Right kidney (tissue), 1 donor: ENCODE results near the gene HECW1.

Experiments
- DNase-seq: peaks from one replicate; pipeline ENCODE4 v3.0.0-alpha.2; 2016

Gene HECW1

GRCh38 chr7:43377196-43377960 is 264.9 kb downstream of the HECW1 start:
- DNase-seq: no peak

- DNase-seq: no peak
Observed at GRCh38 chr7:43379210-43379609, 266.8 kb downstream of the HECW1 start.

- no peak for DNase-seq
Observed at GRCh38 chr7:43384616-43385308, 272.3 kb downstream of the HECW1 start.

- no peak for DNase-seq
Observed at GRCh38 chr7:43385309-43385680, 272.8 kb downstream of the HECW1 start.

GRCh38 chr7:43385856-43386255 is 273.4 kb downstream of the HECW1 start:
- DNase-seq: no peak

GRCh38 chr7:43387932-43388331 is 275.5 kb downstream of the HECW1 start:
- no peak for DNase-seq

- DNase-seq: peak; percentile 15
Observed at GRCh38 chr7:43390576-43390975, 278.1 kb downstream of the HECW1 start.

- no peak for DNase-seq
Observed at GRCh38 chr7:43391518-43391917, 279.1 kb downstream of the HECW1 start.

GRCh38 chr7:43392638-43393330 is 280.3 kb downstream of the HECW1 start:
- no peak for DNase-seq

- no peak for DNase-seq
Observed at GRCh38 chr7:43394441-43395130, 282.1 kb downstream of the HECW1 start.

GRCh38 chr7:43395351-43395750 is 282.9 kb downstream of the HECW1 start:
- DNase-seq: no peak

- no peak for DNase-seq
Observed at GRCh38 chr7:43396187-43396740, 283.8 kb downstream of the HECW1 start.

GRCh38 chr7:43398831-43399230 is 286.4 kb downstream of the HECW1 start:
- no peak for DNase-seq

- DNase-seq: no peak
Observed at GRCh38 chr7:43405948-43406347, 293.5 kb downstream of the HECW1 start.

- DNase-seq: no peak
Observed at GRCh38 chr7:43406961-43407360, 294.5 kb downstream of the HECW1 start.

- no peak for DNase-seq
Observed at GRCh38 chr7:43408981-43409380, 296.5 kb downstream of the HECW1 start.

GRCh38 chr7:43417455-43417854 is 305.0 kb downstream of the HECW1 start:
- DNase-seq: no peak

GRCh38 chr7:43430411-43430810 is 318.0 kb downstream of the HECW1 start:
- no peak for DNase-seq

GRCh38 chr7:43431020-43431595 is 318.7 kb downstream of the HECW1 start:
- no peak for DNase-seq

GRCh38 chr7:43433639-43434038 is 321.2 kb downstream of the HECW1 start:
- DNase-seq: no peak

GRCh38 chr7:43437001-43437400 is 324.6 kb downstream of the HECW1 start:
- DNase-seq: no peak

GRCh38 chr7:43438897-43439479 is 326.5 kb downstream of the HECW1 start:
- DNase-seq: no peak
